RPMI7951 (cell line): ENCODE measurements around the gene RBM24. TPM values are rescaled to one million over a fixed set of nuclear protein-coding genes. Genes with fewer than 3 reads are reported as not detected.
"Not testable (repeated sequence)": the region's sequence is repeated elsewhere in the genome, so short reads cannot be mapped to it uniquely, and the experiment has no call there.

ENCODE experiments used
- DNase-seq: peaks from one replicate; pipeline ENCODE4 v3.0.0-alpha.2; 2012; ENCODE audit warnings: low read depth
- total RNA-seq: library from RNA; depleted of rRNA; stranded (reverse); fragments of >200 nt; shearing (Covaris generic); gene quantifications from 2 replicates; pipeline ENCODE4 v1.2.3, GENCODE V29; 2014

Gene RBM24
- total RNA-seq, 1 experiment from 2014 or later, result 4.7 TPM

GRCh38 chr6:17291778-17292177 is 10.6 kb downstream of the RBM24 start:
- no peak for DNase-seq

GRCh38 chr6:17292600-17293133 is 11.5 kb downstream of the RBM24 start:
- no peak for DNase-seq

- DNase-seq, result no peak
Observed at GRCh38 chr6:17293395-17293794, 12.2 kb downstream of the RBM24 start.

GRCh38 chr6:17297271-17298080 is 16.3 kb downstream of the RBM24 start:
- DNase-seq, result no peak

- no peak for DNase-seq
Observed at GRCh38 chr6:17298257-17298656, 17.1 kb downstream of the RBM24 start.

GRCh38 chr6:17299222-17299621 is 18.1 kb downstream of the RBM24 start:
- DNase-seq, result no peak

GRCh38 chr6:17299750-17300149 is 18.6 kb downstream of the RBM24 start:
- DNase-seq, result no peak

GRCh38 chr6:17300637-17301036 is 19.5 kb downstream of the RBM24 start:
- DNase-seq, result no peak

GRCh38 chr6:17303444-17303843 is 22.3 kb downstream of the RBM24 start:
- no peak for DNase-seq

- no peak for DNase-seq
Observed at GRCh38 chr6:17305219-17306001, 24.2 kb downstream of the RBM24 start.

- DNase-seq, result no peak
Observed at GRCh38 chr6:17311595-17312311, 30.6 kb downstream of the RBM24 start.

GRCh38 chr6:17313238-17313637 is 32.1 kb downstream of the RBM24 start:
- not testable (repeated sequence) for DNase-seq

- DNase-seq, result peak; percentile 22
Observed at GRCh38 chr6:17313971-17314370, 32.8 kb downstream of the RBM24 start.

GRCh38 chr6:17315262-17315661 is 34.1 kb downstream of the RBM24 start:
- no peak for DNase-seq

- DNase-seq, result no peak
Observed at GRCh38 chr6:17318435-17319165, 37.4 kb downstream of the RBM24 start.

GRCh38 chr6:17320266-17320665 is 39.1 kb downstream of the RBM24 start:
- not testable (repeated sequence) for DNase-seq

- DNase-seq, result no peak
Observed at GRCh38 chr6:17331238-17331637, 50.1 kb downstream of the RBM24 start.

GRCh38 chr6:17334265-17334664 is 53.1 kb downstream of the RBM24 start:
- peak; percentile 45 for DNase-seq

GRCh38 chr6:17336425-17336824 is 55.3 kb downstream of the RBM24 start:
- no peak for DNase-seq

GRCh38 chr6:17339308-17339670 is 58.1 kb downstream of the RBM24 start:
- no peak for DNase-seq

GRCh38 chr6:17341117-17341805 is 60.1 kb downstream of the RBM24 start:
- no peak for DNase-seq
